Fibroblast of skin of left biceps (primary cell): Measurements from ENCODE around the gene CD59.
"Not testable (repeated sequence)": the region's sequence is repeated elsewhere in the genome, so short reads cannot be mapped to it uniquely, and the experiment has no call there.

Experiments
- DNase-seq, 2 experiments: peaks; one replicate each; pipeline ENCODE4 v3.0.0-alpha.2; 2013; ENCODE audit warnings: low read depth in 2 of 2

The CD59 gene

DNA sequence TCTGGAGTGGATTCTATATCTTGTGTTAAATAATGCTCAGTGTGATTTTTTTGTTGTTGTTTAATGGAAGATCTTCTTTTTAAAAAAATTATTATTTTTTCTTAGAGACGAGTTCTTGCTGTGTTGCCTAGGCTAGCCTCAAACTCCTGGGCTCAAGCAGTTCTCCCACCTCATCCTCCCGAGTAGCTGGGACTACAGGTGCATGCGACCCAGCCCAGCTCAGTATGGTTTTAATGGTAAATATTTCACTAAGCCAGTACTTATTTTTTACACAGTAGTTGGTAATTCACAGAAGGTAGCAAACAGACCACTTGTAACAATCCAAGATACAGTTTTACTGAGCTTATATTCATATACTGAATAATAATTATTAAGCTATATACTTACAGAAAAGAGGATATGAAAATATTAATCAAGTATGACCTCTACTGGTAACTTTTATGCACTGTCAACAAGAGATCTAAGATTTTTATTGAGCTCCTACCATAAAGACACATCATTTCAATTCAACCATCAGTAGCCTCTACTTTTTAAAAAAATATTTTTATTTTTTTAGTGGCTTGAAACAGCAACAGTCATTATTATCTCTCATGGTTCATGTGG, 6.1 kb upstream of the CD59 start:
- no peak for DNase-seq

DNA sequence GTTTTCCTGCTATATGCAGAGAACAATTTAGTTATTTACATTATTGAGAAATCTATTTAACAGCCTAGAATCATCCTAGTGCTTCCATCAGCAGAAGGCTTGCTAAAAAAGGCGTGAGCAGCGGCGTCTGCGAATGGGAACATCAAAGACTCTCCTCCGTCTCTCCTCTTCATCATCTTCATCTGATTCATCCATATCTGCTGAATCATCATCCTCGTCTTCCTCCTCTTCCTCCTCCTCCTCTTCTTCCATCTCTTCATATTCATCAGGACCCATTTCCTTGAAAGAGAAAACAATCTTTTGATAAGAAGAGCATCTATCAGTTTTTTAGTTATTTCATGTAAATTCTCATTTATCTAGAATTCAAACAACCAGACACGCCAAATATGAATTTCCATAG, 5.6 kb upstream of the CD59 start:
- no peak for DNase-seq

DNA sequence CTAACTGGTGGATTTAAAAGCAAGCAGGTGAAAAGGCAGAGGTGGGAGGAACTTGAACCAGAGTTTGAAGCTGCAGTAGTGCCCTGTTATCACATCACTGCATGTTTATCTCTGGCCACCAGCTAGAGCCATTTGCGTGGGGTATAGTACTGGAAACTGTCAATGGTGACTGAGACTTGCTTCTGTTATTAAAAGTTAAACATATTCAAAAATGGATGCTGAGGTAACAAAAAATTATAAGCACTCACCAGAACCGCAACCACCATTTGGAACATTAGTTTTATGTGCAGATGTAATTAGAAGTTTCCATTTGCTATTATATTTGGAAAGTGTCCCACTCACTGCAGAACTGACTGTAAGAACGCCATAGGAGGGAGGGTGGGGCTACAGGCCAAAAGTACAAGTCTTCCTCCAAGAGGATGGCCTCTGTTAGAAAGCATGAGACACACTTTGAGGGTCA, 1.2 kb upstream of the CD59 start:
- DNase-seq = no peak

DNA sequence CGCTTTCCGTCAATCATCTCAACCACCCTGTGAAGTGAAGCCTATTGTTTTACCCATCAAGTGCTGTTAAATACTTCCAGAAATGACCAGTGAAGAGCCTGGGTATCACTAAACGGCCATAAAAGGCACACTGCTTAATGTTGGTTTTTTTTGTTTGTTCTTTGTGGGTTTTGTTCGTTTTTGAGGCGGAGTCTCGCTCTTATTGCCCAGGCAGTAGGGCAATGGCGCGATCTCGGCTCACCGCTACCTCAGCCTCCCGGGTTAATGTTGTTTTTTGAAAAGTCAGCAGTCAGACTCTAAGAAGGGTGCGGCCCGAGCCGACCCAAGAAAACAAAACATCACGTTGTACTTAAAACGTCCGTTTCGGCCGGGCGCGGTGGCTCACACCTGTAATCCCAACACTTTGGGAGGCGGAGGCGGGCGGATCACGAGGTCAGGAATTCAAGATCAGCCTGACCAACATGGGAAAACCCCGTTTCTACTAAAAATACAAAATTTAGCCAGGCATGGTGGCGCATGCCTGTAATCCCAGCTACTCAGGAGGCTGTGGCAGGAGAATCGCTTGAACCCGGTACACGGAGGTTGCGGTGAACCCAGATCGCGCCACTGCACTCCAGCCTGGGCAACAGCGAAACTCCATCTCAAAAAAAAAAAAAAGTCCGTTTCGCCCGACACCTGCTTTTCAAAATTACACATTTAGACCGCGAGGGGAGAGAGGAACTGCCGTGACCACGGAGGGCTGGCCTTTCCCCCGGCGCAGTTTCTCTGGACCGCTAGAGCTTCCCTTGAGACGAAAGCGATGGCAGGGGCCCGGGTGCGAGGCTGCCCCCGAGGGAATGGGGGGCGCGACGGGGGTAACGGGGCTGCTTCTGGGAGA, 714 bp downstream of the CD59 start:
- DNase-seq = no peak

DNA sequence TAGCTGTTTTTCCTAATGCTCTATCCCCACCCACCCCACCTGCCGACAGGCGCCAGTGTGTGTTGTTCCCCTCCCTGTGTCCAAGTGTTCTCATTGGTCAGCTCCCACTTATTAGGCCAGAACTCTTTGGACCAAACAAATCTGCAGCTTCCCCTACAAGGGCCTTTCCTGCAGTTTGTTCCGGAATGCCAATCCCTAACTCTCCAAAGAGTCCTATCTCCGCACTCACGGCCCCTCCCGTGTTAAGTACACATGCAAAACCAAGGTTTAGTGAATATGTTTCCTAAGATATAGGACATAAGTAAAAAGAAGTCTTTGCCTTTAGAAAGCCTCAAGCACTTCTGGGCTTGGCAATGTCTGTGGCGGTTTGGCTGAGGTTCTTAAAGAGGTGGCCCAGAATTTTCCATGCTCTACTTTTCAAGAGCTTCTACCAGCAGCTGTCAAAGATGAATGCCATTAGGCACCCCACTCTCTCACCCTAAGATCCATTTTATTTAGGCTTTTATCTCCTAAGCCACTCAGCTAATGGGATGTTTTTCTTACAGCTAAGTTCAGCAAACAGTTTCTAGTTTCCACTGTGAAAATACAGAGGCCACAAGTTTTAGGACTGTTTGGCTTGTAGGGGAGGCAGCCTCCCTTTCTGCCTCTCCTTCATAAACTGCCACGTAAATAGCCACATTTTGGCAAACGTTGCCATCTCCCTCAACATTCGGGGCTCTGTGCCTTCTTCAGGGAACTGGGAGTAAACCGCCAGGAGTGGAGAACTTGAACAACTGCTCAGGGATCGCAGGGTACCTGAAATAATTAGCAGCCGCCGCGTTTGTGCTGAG, 1.6 kb downstream of the CD59 start:
- DNase-seq = no peak

DNA sequence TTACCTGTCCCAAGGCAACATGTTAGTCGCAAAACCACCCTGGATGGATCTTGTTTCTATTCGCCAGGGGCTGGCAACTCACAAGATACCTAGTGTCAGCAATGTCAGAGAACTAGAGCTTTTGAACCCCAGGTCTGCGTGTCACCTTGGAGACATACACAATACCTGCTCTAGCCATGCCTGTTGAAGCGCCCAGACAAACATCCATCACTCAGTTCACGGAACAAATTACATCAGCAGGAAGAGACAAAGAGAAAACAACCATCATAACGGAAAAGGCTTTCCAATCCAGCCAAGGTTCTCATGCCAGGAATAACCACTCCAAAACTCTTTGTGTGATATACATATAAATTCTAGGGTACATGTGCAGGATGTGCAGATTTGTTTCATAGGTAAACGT, 2.2 kb downstream of the CD59 start:
- no peak for DNase-seq

DNA sequence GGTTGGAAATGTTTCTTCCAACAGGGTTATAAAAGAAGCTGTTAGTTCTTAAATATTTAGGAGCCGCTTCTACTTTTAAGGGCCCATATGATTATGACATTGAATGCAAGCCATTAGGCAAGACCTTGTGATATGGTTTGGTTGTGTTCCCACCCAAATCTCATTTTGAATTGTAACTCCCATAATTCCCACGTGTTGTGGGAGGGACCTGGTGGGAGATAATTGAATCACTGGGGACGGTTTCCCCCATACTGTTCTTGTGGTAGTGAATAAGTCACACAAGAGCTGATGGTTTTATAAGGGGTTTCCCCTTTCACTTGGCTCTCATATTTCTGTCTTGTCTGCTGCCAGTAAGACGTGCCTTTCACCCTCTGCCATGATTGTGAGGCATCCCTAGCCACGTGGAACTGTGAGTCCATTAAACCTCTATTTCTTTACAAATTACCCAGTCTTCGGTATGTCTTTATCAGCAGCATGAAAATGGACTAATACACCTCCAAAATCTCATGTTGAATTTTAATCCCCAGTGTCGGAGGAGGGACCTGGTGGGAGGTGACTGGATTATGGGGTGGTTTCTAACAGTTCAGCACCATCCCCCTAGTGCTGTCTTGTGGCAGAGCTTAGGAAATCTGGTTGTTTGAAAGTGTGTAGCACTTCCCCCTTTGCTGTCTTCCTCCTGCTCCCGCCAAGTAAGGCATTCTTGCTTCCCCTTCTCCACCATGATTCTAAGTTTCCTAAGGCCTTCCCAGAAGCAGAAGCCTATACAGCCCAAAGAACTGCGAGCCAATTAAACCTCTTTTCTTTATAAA, 4.3 kb downstream of the CD59 start:
- DNase-seq = no peak

DNA sequence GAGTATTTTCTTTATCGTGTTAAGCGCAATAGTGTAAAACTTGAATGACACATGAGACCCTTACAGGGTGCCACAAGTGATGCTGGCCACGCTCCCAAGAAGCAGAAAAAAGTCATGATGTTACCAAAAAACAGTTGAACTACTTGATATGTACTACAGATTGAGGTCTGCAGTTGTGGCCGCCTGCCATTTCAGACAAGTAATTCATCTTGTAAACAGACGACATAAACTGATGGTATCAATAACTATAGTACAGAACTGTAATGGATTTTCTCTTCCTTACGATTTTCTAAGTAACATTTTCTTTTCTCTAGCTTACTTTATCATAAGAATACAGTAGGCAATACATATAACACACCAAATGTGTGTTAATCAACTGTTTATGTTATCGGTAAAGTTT, 5.5 kb downstream of the CD59 start:
- no peak for DNase-seq

DNA sequence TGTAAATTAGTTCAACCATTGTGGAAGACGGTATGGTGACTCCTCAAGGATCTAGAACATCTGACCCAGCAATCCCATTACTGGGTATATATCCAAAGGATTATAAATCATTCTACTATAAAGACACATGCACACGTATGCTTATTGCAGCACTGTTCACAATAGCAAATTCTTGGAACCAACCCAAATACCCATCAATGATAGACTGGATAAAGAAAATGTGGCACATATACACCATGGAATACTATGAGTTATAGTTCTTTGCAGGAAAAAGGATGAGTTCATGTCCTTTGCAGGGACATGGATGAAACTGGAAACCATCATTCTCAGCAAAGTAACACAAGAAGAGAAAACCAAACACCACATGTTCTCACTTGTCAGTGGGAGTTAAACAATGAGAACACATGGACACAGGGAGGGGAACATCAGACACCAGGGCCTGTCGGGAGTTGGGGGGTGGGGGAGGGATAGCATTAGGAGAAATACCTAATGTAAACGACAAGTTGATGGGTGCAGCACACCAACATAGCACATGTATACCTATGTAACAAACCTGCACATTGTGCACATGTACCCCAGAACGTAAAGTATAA, 7.1 kb downstream of the CD59 start:
- not testable (repeated sequence) for DNase-seq

DNA sequence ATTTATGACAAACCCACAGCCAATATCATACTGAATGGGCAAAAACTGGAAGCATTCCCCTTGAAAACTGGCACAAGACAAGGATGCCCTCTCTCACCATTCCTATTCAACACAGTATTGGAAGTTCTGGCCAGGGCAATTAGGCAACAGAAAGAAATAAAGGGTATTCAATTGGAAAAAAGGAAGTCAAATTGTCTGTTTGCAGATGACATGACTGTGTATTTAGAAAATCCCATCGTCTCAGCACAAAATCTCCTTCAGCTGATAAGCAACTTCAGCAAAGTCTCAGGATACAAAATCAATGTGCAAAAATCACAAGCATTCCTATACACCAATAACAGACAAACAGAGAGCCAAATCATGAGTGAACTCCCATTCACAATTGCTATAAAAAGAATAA, 8.7 kb downstream of the CD59 start:
- DNase-seq = not testable (repeated sequence)

DNA sequence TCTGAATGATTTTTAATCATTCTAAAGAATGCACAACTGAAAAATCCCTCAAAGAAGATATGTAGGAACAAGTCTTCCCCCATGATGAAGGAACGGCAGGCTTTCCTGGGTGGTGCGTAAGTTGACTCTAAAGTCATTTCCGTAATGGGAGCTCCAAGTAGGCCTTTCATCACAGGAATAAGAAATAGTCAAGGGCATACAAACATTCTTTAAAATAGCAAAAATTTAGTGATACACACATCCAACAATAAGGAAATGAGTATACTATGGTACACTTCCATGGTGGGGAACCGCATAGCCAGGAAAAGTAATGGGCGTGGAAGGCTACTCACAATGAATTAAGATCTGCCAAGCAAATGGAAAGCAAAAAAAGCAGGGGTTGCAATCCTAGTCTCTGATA, 10.7 kb downstream of the CD59 start:
- no peak for DNase-seq

DNA sequence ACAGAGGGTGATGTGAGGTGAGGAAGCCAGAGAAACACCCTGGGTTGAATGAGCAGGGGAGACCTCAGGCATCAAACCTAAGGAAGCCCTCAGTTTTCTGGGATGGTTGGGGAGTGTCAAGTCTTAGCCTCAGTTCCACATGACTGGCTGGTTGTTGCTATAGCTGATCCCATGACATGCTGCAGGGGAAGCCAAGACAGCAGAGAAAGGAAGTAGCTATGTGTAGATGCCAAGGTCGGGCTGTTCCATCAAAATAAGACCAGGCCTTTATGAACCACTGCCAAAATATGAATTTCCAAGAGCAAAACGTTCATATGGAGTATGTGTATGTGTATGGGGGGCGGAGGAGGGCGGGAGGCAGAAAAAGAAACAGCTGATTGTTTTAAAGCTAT, 11.6 kb downstream of the CD59 start:
- DNase-seq = no peak

DNA sequence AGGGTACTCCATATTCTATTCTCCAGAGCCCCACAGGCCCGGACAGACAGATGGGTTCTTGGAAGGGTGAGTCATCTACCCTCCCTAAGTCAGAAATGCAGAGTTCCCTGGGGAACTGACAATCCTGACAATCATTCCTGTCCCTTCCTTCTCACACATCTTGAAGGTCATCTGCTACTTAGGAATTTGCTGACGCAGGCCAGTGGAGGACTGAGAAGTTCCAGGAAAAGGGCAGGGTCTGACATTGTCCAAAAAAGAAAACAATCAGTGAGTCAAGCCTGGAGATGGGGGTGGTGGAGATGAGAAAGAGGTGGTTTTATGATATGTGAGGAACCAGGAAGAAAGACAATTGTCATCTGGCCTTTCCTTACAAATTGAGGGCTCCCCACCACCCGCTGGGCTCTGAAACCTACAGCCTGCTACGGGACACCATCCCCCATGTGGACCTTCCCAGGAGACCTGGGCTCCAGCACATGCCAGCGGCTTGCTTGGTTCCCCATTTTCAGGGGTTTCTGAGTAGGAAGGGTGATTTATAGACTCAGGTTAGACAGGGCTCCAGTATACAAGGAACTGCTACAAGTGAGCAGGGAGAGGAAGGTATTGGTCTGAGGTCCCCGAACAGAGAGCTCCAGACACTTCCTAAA, 12.9 kb downstream of the CD59 start:
- DNase-seq = peak; percentile 68 to 69

DNA sequence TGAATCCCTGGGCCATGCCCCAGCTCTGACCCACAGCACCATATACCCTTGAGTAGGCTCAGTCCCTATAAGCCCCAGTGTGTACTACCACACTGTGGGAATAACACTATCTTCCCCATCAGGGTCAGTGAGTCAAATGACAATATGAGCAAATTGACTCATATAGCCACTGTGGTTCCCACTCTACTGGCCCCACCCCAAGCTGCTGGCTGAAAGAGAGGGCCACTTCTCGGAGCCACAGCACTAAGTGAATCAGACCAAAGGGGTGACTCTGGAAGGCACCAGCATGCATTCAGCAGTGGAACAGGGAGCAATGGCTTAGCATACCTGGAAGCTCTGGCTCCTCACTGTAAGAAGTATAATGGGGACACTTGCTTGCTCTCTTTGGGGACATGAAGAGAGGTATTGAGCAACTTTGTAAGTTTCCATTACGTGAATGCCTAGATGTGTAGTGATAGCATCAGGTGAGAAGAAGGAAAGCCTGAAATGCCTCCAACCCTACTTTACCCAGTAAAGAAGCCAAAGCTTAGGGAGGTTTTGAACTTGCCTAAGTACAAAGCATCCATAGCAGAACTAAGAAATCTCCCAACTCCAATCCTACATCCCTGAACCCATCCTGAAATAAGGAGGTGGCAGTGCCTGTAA, 13.5 kb downstream of the CD59 start:
- no peak for DNase-seq

DNA sequence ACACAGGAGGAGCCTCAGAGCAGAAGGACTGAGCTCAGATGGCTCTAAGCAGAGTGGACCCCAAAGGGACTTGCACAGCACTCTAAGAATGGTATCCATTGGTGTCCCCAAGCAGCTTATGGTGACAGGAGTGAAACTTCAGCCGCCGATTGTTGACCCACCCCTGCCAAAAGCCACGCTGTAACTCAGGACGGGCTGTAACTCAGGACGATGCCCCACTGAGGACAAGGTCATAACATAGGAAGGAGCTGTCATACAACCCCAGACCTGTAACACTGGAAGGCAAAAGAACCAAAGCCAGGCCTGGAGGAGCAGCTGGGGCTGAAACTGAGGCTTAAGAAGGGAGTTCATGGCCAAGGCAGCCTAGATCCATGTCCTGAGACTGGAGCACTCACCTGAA, 14.2 kb downstream of the CD59 start:
- DNase-seq = no peak

DNA sequence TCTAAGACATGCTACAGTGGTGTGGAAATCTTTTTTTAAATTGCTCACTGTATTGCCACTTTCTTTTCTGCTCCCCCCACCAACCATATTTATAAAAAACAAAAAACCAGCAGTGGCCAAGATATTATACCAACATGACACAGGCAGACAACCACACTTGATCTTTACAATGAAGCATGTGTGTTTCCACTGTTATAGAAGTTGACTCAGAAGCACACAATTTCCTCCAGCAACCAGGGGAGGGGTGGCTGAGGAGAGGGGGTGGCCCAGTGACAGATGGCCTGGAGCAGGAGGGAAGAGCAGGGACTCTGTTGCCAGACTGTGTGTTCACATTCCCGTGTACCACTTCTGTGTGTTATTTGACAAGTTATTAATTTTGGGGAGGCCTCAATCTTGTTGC, 14.8 kb downstream of the CD59 start:
- DNase-seq = no peak

DNA sequence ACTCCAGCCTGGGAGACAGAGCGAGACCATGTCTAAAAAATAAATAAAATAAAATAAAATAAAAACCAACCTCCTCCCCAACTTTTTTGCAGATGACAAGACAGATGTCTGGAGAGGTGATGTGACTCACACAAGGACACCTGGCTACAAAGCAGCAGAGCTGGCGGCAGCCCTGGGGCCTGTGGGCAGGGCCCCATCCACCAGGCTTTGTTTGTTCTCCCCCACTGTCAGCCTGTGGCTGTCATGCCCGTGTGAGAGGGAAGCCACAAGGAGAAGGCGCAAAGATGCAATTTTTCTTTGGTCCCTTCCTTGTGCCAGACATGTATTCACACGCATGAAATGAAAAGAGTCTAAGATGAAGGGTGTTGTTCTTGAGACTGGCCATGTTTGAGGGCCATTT, 16.6 kb downstream of the CD59 start:
- no peak for DNase-seq

DNA sequence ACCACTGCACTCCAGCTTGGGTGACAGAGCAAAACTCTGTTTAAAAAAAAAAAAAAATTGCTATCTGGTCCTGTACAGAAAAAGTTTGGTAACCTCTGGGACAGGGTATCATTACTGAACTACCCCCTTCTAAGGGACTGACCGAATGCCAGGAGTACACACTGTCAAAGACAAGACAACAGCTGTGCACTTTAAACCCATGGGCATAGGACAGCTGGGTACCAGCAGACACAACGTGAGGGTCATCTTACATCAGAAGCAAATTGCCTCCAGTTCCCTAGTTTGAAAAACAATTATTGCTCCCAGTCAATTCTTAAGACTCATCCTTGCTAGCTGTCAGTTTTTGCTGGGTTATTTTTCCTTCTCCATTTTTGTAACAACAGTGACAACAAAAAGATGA, 17.8 kb downstream of the CD59 start:
- no peak for DNase-seq

DNA sequence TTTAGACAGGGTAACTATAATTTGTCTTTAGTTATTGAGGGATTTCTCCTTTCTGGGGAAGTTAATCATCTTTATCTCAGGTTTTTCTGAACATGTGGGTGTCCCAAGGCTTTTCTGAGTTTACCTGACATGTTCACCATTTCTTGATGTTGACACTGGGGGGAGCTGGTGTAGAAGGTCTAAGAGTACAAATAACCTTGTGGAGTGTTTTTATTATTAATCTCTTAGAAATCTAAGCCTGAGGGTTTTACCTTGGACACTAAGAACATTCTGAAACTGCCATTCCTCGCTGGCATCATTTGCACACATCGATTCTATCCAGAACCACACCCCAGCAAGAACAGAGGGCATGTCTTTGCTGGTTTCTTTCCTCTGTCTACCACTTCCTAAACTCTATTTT, 20.0 kb downstream of the CD59 start:
- no peak for DNase-seq

DNA sequence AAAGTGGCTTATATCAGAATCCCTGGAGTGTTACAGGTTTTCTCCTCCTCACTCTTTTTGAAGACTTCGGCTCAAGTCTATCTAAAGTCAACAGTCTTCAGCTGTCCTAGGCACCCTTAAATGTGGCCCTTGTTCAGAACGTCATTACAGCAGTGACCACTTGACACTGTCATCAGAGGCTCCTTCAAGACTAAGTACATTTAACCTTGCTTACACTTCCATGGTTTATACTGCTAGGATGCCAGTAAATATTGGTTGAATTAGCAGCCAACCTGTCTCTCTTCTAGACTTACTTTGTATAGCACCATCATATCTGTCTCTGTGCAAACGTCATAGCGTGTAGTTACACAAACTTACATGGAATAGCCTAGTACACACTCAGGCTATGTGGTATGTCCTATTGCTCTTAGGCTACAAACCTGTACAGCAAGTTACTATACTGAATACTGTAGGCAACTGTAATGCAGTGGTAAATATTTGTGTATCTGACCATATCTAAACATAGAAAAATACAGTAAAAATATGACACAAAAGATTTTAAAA, 22.3 kb downstream of the CD59 start:
- DNase-seq = no peak
